B cell (primary cell): ENCODE measurements around the gene EIF4A3.

ENCODE experiments used
- EZH2 ChIP-seq: IDR thresholded peaks from 2 replicates; pipeline ENCODE4 v1.6.1; 2012; ENCODE audit warnings: borderline replicate concordance, low read depth, mild to moderate bottlenecking, moderate library complexity, low read length; ENCODE audit not compliant: insufficient read depth, poor library complexity, severe bottlenecking
- TF ChIP-seq, protein P1 (sequence below): fragments of 200-600 bp; IDR thresholded peaks from one replicate; pipeline ENCODE4 v1.8.0; 2022; ENCODE audit warnings: antibody characterized with exemption, mild to moderate bottlenecking

DNA sequence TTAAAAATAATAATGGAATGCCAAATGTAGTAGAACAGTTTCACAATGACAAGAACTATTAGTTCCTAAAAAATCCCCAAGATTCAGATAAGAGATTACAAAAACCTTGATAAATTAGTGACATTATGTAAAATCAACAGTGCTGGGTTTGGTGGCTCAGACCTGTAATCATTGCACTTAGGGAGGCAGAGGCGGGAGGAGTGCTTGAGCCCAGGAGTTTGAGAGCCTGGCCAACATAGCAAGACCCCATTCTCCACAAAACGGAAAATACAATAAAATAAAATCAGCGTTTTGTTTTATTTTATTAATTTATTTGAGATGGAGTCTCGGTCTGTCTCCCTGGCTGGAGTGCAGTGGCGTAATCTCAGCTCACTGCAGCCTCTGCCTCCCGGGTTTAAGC, 27.0 kb upstream of the EIF4A3 start:
- TF ChIP-seq, protein P1, sequence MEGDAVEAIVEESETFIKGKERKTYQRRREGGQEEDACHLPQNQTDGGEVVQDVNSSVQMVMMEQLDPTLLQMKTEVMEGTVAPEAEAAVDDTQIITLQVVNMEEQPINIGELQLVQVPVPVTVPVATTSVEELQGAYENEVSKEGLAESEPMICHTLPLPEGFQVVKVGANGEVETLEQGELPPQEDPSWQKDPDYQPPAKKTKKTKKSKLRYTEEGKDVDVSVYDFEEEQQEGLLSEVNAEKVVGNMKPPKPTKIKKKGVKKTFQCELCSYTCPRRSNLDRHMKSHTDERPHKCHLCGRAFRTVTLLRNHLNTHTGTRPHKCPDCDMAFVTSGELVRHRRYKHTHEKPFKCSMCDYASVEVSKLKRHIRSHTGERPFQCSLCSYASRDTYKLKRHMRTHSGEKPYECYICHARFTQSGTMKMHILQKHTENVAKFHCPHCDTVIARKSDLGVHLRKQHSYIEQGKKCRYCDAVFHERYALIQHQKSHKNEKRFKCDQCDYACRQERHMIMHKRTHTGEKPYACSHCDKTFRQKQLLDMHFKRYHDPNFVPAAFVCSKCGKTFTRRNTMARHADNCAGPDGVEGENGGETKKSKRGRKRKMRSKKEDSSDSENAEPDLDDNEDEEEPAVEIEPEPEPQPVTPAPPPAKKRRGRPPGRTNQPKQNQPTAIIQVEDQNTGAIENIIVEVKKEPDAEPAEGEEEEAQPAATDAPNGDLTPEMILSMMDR = no peak
- no peak for TF ChIP-seq EZH2
